Measurements from ENCODE around the gene C19orf67.

C19orf67 gene

DNA sequence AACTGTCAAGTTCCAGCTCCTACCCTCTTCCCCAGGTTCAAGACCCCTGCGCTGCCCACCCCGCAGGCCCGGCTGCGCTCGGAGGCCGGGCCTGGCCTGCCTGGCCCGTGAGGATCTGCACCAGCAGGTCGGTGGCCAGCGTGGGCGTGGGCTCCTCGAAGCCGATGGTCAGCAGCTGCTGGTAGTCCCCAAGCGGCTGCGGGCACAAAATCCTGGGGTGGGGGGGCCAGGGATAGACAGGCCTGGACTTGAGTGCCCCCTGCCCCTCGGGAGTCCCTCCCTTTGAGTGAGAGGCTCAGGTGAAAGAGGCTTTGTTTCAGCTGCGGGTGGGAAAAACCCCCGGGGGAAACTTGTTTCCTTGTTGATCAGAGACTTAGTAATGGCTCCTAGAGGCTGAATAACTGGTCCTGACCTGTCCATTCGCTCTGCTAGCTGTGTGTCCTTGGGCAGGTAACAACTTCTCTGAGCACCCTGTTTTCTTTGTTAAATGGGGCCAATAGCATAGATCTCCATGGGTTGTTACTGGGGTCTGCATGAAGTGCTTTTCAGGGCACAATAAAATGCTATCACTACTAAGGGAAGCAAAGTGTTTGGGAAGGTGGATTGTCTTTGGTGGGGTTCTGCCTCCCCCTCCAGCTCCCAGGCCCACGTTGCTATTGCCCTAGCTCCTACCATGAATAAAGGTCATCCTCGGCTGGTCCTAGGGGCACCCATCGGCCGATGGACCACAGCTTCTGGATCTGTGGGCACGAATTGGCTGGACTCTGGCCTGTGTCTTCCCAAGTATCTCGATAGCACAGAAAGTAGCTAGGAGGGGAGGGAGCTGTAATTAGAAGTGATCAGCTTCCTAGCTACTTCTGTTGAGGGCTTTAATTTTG lies 3.5 kb downstream of the C19orf67 start:
- no peak for DNase-seq (ENCODE audit: low spot score)

DNA sequence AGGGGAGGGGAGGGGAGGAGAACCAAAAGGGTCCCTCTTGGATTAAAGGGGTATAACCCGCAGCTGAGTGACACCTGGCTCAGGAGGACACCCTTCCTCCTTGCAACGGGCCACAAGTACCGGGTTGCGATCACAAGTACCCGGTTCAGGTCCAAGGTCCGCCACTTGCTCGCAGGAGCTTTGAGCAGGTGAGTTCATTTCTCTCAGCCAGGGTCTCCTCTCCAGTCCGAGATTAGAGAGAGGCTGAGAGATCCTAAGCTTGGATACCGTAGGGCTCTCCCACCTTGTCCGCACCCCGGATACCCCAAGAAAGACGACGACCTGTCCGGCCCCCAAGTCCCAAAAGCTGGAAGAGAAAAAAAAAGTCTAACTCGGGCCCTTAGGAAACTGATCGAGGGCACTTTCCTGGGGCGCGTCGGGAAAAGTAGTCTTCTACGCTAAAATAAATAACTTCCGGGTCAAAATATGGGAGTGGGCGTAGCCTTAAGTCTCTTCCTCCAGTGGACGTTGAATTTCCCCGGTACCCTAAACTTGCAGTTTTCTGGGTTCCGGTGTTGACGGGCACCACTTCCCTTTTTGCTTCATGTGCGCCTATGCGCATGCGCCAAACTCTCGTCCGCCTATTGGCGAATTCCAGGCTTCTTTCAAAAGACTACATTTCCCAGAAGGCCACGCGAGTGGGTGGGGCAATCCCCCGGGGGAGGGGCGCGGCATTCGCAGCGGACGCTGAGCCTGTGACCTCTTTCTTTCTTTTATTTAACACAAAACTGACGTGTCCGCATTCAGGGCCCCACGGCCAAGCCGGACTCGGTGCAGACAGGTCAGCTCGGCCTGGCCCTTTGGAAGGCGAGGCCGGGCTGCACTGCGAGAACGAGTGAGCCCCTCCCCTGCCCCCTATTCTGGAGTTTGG lies 4.4 kb downstream of the C19orf67 start:
- peak; percentile 100 for DNase-seq (ENCODE audit: low spot score)

DNA sequence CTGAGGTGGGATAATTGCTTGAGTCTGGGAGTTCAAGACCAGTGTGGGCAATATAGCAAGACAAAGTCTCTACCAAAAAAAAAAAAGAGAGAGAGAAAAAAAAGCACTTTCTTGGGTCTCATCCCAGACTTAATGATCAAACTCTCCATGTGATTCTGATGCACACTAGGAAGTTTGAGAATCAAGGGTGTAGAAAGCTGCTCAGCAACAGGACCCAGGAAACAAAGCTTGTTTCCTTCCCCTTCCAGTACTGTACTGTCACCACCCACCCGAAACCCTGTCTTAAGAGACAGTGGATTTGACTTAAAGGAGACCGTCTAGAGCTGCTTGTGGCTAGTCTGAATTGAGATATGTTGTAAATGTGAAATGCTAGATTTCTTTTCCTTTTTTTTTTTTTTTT lies 7.2 kb downstream of the C19orf67 start:
- no peak for DNase-seq (ENCODE audit: low spot score)

DNA sequence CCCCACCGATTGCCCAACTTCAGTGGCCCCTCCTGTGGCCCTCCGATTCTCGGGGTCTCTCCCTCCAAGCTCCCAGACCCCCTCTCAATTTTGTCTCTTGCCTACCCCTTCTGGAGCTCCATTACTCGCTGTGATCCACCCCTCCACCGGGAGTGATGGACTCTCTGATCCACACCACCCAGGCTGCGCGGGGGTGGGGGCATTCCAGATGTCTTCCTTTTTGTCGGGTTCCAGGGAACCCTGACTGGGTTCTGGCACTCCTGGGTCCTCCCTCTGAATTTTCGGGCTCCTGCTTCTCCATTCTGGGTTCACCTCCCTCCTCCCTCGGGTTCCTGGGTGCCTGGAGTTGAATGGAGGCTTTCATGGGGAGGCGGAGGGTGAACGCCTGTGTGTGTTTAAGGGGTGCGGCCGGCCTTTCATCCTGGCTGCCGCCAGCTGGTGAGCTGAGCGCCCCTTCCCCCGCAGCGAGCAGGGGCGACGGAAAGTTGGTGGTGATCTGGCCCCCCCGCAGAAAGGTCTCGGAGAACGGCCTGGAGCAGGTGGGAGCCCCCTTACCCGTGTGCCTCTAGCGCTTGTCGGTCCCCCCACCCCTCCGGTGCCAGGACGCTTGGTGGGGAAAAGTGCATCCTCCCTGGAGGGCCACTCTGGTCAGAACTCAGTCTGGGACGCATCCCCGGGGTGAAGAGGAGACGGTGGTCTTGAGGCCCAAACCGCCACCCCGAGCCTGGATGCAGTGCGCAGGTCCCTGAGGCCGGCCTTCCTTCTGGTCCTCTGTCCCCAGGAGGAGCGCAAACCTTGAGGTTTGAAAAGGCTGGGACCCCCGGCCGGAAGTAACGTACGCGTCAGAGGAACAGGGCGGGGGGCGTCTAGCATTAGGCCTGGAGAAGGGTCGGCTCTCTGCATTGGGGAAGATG lies 11.4 kb downstream of the C19orf67 start:
- DNase-seq (ENCODE audit: low spot score): no peak

DNA sequence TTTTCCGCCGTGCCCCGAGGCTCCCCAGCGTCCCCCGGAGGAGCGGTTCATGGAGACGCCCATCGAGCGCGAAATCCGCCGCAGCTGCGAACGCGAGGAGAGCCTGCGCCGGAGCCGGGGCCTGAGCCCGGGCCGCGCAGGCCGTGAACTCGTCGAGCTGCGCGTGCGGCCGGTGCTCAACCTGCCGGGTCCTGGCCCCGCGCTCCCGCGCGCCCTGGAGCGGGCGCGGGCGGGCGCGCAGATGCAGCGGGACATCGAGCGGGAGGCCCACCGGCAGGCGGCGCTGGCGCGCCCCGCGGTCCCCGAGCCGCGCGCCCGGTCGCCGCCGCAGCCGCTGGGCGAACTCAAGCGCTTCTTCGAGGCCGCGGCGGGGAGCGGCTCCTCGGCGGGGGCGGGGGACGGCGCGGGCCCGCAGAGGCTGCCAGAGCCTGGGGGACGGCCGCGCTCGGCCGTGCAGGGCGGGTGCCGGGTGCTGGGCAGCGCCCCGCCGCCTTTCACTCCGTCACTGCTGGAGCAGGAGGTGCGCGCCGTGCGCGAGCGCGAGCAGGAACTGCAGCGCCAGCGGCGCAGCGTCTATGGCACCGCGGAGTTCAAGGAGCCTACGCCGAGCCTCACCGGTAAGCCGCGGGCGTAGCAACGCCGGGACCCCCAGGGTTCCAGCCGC lies 12.2 kb downstream of the C19orf67 start:
- DNase-seq (ENCODE audit: low spot score): peak; percentile 76

DNA sequence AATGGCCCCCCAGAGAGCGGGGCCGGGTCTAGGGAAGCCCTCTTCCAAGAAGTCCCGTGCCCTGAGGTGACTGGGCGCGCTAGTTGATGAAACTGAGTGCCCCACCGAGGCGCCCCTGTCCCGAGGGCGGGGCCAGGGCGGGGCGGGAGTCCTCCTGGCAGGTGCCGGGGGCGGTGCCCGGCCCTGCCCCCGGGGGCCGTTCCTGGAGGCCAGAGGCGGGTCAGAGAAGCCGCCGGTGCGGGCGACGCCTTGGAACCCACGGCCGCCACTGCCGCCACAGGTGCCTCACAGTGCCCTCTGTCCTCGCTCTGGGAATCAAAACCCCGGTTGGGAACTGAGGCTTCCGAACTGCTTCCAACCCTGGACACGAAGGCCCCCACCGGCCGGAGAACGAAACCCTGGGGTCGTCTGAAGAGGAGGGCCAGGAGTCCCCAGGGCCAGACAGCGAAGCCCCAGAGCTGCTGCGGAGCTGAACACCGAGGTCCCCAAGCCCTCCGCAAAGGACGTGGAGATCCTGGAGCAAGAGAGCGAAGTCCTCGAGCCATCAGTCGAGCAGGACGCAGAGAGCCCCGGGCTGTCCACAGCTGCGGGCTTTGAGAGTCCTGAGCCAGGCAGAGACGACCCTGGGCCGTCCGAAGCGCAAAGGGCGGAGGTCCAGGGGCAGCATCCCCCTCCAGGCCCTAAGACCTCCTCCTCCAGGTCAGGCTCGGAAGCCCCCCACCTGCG lies 12.9 kb downstream of the C19orf67 start, which contains the start of gene MISP3:
TSS of gene MISP3 (plus strand) at position 252 of the 726 bp plus-strand sequence. CDS start 524 bp downstream, outside the sequence.
- no peak for DNase-seq (ENCODE audit: low spot score)

DNA sequence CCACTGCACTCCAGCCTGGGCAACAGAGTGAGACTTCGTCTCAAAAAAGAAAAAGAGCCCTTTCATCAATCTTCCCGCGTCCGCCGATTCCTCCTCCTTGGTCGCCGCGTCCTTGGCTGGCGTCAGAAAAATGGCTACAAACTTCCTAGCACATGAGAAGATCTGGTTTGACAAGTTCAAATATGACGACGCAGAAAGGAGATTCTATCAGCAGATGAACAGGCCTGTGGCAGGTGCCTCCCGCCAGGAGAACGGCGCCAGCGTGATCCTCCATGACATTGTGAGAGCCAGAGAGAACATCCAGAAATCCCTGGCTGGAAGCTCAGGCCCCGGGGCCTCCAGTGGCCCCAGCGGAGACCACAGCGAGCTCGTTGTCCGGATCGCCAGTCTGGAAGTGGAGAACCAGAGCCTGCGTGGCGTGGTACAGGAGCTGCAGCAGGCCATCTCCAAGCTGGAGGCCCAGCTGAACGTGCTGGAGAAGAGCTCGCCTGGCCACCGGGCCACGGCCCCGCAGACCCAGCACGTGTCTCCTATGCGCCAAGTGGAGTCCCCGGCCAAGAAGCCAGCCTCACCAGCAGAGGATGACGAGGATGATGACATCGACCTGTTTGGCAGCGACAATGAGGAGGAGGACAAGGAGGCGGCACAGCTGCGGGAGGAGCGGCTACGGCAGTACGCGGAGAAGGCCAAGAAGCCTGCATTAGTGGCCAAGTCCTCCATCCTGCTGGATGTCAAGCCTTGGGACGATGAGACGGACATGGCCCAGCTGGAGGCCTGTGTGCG lies 15.1 kb downstream of the C19orf67 start:
- no peak for DNase-seq (ENCODE audit: low spot score)

DNA sequence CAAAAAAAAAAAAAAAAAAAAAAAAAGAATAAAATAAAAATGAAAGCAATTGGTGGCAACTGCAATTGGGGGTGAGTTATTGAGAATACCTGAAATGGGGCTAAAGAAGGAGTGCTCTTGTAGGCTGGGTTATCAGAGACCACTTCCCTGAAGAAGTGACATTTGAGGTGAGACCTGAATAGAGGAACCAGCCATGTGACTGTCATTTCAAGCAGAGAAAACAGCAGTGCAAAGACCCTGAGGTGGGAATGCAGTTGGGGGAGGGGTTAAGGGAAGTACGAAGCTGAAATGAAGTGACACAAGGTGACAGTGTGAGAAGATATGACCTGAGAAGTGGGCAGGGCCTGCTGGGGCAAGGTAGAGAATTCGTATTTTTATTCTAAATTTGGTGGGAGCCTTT lies 19.4 kb downstream of the C19orf67 start:
- DNase-seq (ENCODE audit: low spot score): no peak

DNA sequence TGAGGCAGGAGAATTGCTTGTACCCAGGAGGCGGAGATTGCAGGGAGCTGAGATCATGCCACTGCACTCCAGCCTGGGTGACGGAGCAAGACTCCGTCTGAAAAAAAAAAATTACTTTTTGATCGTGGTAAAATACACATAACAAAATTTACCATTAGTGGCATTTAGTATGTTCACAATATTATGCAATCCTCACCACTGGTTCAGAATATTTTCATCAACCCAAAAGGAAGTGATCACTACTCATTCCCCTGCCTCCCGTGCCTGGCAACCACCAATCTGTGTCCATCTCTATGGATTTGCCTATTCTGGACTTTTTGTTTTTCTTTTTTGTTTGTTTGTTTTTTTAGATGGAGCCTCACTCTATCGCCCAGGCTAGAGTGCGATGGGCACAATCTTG lies 22.5 kb downstream of the C19orf67 start:
- DNase-seq (ENCODE audit: low spot score): no peak

DNA sequence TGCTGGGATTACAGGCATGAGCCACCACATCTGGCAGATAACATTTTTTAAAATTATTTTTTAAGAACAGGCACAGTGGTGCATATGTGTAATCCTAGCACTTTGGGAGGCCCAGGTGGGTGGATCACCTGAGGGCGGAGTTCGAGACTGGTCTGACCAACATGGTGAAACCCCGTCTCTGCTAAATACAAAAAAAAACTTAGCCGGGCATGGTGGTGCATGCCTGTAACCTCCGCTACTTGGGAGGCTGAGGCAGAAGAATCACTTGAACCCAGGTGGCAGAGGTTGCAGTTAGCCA lies 23.1 kb downstream of the C19orf67 start:
- DNase-seq (ENCODE audit: low spot score): no peak

DNA sequence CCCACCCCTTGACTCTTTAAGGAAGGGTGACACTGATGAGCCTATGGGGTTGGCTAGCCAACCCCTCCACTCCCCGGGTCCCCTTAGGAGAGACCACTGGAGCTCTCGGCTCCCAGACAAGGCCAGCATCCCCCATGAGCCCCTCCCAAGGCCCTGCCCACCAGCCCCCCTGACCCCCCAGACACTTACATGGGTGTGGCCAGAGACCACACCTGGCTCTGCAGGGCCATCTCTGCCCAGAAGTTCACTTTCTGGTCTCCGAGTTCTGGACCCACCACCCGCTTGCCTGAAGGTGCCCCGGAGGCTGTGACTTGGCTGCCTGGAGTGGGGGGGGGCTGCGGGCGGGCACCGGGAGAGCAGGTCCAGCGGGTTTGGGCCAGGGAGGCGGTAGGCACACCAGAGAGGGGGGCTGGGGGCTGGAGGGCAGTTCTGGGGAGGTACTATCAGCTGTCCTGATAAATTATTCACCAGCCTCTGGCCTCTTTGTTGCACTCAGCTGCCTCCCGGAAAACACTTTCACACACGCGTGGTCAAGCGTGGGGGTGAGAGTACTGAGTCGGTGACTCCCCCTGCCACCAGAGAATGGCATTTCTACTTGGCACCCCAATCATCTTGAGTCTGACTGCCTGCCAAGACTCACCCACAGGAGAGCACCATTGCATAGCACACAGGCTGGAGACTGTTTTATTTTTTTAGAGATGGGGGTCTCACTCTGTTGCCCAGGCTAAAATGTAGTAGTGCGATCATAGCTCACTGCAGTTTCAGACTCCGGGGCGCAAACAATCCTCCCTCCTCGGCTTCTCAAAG lies 23.6 kb downstream of the C19orf67 start, which contains the start of gene PALM3:
TSS of gene PALM3 (minus strand) at position 326 of the 807 bp plus-strand sequence. CDS start at position 230, 96 bp downstream.
- DNase-seq (ENCODE audit: low spot score): no peak

DNA sequence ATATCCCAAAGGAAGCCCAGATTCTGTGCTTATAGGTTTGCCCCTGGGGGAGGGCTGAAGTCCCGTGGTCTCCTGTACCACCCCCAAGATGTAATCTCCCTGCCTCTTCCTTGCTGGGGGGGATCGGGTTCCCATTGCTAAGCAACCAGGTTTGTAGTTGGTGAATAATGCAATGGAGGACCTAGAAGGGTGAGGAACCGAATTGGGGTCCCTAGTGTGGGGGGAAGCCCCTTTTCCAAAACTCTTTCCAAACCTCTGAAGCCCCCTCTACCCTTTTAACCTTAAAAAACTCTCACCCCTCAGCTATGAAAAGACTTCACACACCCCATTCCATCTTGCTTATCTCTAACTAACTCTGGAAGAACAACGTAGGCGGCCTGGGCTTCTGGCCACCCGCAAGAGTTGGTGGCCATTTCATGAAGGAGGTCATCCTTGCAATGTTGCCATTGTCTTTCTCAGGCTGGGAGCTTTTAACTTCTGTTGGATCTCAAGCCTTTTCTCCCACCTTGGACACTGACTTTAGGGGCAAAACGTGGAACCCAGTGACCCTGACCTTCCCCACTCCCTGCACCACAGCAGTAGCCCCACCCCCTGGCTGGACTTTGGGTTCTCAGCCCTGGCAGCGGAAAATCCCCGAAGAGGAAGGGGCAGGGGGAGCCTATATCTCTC lies 24.4 kb downstream of the C19orf67 start:
- no peak for DNase-seq (ENCODE audit: low spot score)

DNA sequence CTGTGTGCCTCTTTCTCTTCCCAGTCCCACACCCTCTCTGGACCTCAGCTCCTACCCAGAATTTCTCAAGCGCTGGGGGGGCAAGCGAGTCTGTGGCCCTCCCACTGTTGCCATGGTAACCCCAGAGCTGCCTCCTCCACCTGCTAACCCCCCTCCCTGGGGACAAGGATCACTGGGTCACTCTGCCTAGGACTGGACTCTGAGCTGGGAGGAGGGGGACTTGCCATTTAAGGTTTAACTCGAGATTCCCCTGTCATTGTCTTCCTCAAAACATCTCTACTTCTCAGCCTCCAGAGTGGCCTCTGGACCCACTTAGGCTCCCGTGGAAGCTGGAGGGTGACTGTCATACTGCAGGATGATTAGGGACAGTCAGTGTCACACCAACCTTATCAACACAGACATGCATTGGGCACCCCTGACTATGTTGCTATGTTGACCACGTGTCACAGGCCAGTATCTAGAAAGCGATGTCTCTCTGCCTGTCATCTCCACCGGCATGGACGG lies 25.9 kb downstream of the C19orf67 start:
- DNase-seq (ENCODE audit: low spot score): no peak

DNA sequence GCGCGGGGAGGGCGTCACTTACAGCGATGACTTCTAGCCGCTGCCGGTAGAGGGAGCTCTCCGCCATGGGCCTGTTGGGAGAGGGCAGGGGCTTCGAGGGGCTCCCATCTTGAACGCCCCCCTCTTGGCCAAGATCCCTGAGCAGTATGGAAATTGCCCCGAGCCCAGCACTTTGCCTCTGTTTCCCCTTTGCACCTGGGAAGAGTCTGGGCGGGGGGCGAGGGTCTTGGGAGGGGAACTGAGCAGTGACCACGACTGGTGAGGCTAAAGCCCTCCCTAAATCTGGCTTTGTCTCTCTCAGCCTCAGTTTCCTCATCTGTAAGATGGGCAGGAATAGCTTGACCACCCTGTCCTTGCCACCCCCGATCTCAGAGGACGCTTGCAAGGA lies 26.5 kb downstream of the C19orf67 start:
- DNase-seq (ENCODE audit: low spot score): peak; percentile 39

DNA sequence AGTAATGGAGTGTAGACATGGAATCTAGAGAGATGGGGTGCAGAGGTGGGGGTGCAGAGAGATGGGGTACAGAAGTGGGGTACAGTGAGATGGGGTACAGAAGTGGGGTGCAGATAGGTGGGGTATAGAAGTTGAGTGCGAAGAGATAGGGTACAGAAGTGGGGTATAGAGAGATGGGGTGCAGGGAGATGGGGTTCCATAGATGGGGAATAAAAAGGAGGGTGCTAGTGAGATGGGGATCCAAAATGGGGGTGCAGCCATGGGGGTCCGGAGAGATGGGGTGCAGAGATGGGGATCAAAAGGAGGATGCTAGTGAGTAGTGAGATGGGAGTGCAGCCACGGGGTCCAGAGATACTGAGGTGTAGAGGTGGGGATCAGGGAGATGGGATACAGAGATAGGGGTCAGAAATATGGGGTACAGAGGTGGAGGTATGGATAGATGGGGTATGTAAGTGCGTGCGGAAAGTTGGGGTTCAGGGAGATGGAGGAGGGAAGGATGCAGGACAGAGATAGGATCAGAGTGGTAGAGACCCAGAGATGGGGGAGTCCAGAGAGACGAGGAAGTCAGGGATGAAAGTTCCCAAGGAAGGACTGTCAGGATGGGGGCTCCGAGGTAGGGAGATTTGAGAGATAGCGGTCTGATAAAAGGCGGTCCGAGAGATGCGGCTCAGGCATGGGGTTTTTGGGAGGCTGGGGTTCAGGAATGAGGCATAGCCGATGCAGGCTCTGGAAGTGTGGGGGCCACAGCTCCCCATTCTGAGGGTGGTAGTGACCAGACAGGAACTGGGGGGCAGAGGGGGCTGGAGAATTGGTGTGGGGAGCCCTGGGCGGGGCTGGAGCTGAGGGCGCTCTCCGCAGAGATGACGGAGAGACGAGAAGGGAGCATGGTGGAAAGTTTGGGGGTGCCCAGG lies 27.1 kb downstream of the C19orf67 start:
- no peak for DNase-seq (ENCODE audit: low spot score)

DNA sequence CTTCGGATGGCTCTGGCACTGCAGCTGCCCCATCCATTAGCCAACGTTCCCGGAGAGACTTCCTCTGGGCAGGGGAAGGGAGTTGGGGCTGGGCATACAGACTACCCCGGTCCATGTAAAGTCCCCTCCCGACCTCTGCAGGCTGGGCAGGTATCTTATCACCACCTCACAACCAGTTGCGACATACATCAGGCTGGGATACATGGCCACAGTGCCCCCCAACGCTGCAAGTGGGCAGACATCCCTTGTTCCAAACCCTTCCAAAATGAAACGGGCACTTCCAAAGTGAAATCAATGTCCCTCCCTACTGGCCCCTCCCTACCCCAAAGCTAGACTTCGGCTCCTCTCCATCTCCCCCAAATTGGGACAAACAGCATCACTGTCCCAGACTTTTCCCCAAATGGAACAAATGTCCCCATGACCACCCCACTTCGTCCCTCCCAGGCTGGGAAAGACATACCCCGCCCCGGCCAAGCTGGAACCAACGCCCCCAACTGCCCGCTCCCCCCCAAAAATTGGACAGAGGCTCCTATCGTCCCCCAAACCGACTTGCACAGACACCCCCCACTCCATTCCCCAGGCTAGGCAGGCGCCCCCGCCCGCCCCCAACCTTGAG lies 28.7 kb downstream of the C19orf67 start:
- no peak for DNase-seq (ENCODE audit: low spot score)

All from activated CD4-positive, alpha-beta T cell treated with anti-CD3 and anti-CD28 coated beads, Interleukin-2, Interleukin-4, amounts not matched to agents 100 ng/mL and 50 ng/mL, durations not matched to agents 16 hours and 8 hours (primary cell).